Bronchial epithelial cell (primary cell): ENCODE results near the gene LMBRD2. TPM values are rescaled to one million over a fixed set of nuclear protein-coding genes. Genes with fewer than 3 reads are reported as not detected.

Source experiments
- DNase-seq: peaks from one replicate; pipeline ENCODE4 v3.0.0-alpha.2; 2010; ENCODE audit warnings: low read depth
- FAIRE-seq: peaks from 2 replicates; lab custom pipeline; 2011; peaks lifted over from hg19 to GRCh38; lab: Jason Lieb, UNC
- H3K27me3 ChIP-seq: 2 replicates; pipeline ENCODE4 v1.5.1; 2011; ENCODE audit warnings: low read length; ENCODE audit not compliant: control insufficient read depth, insufficient read depth
- H3K36me3 ChIP-seq: 2 replicates; pipeline ENCODE4 v1.5.1; 2011; ENCODE audit warnings: low read length; ENCODE audit not compliant: control insufficient read depth, insufficient read depth
- H3K4me3 ChIP-seq: 2 replicates; pipeline ENCODE4 v1.5.1; 2011; ENCODE audit warnings: mild to moderate bottlenecking, low read depth, low read length, control low read depth
- CTCF ChIP-seq: IDR thresholded peaks from 2 replicates; pipeline ENCODE4 v1.5.1; 2011; ENCODE audit warnings: mild to moderate bottlenecking, moderate library complexity, low read length, control low read depth, inconsistent platforms; ENCODE audit not compliant: insufficient read depth, severe bottlenecking
- total RNA-seq: library from RNA; depleted of rRNA; stranded (reverse); fragments of >200 nt; gene quantifications from 2 replicates; pipeline ENCODE4 v1.2.1, GENCODE V29; 2014

Gene LMBRD2
- total RNA-seq, 1 donor from 2014 or later, result 5.3 TPM

DNA sequence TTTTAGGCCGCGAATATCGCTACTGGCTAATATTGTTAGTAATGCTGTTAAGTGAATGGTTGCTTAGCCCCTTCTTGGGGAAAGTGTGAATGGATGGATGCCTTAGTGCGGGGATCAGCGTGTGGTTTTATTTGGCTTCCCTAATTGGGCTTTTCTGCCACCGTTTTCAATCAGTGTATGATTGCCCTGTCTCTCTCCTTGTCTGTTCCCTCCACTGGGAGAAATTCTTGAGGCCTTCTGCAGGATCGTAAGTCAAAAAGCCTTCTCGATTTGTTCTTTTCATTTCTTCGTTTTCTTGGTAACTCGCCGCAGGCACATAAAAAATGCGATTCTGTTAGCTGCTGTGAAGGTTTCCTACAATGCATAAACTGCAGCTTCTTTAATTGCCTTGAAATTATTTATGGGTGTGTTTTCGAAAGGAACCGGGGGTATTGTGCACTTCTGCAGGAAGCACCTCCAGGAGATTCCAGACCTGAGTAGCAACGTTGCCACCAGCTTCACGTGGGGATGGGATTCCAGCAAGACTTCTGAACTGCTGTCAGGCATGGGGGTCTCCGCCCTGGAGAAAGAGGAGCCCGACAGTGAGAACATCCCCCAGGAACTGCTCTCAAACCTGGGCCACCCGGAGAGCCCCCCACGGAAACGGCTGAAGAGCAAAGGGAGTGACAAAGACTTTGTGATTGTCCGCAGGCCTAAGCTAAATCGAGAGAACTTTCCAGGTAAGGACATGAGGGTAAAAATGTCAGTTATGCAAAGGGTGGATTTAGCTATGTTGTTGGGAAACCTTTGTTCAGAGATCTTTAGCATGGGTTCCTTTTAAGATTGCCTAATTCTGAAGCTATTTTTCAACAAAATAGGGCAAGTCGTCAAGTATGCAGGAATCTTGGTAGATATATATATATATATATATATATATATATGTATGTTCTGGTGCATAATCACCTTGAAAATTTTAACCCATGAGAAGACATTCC is 924 bp upstream of the LMBRD2 start:
- H3K27me3 ChIP-seq, result no peaks in the 10 kb centered on the region
- no peak for FAIRE-seq
- H3K4me3 ChIP-seq, result peak overlapping the region; percentile 74
- TF ChIP-seq CTCF, result no peak
- H3K36me3 ChIP-seq, result no peaks in the 10 kb centered on the region
- peak; percentile 15 for DNase-seq

- FAIRE-seq (no peak), DNase-seq (peak; percentile 78)
- Histone ChIP-seq H3K36me3 (no peaks in the 10 kb centered on the region), H3K27me3 (no peaks in the 10 kb centered on the region), H3K4me3 (peak overlapping the region; percentile 74)
- no peak for TF ChIP-seq CTCF
Measured at GRCh38 chr5:36150676-36151433, 832 bp downstream of the LMBRD2 start.

GRCh38 chr5:36147681-36148080 is 4.0 kb downstream of the LMBRD2 start:
- DNase-seq (peak; percentile 24), FAIRE-seq (no peak)
- Histone ChIP-seq H3K4me3 (no peak overlapping the region), H3K36me3 (no peaks in the 10 kb centered on the region), H3K27me3 (no peaks in the 10 kb centered on the region)
- no peak for TF ChIP-seq CTCF

- no peaks in the 10 kb centered on the region for H3K36me3 ChIP-seq
- DNase-seq (no peak), FAIRE-seq (no peak)
- no peak overlapping the region for H3K4me3 ChIP-seq
- no peaks in the 10 kb centered on the region for H3K27me3 ChIP-seq
- no peak for TF ChIP-seq CTCF
Measured at GRCh38 chr5:36146390-36146789, 5.3 kb downstream of the LMBRD2 start.

- H3K27me3 ChIP-seq, result no peaks in the 10 kb centered on the region
- H3K4me3 ChIP-seq, result no peak overlapping the region
- H3K36me3 ChIP-seq, result no peaks in the 10 kb centered on the region
- FAIRE-seq (no peak), DNase-seq (no peak)
- no peak for TF ChIP-seq CTCF
Measured at GRCh38 chr5:36145311-36145710, 6.4 kb downstream of the LMBRD2 start.
